NCI-H82 treated with DMSO at 0.1 percent for 48 hours (cell line): Measurements from ENCODE around the gene DROSHA.

Source experiments
- DNase-seq: peaks from one replicate; lab custom pipeline; 2025; ENCODE audit not compliant: unreplicated experiment; lab: John Stamatoyannopoulos, UW

Gene DROSHA

GRCh38 chr5:31523041-31523440 lies 8.9 kb downstream of the DROSHA start:
- no peak for DNase-seq

GRCh38 chr5:31516802-31517201 lies 15.1 kb downstream of the DROSHA start:
- DNase-seq: no peak

- DNase-seq: no peak
Observed at GRCh38 chr5:31511305-31511704, 20.6 kb downstream of the DROSHA start.

- DNase-seq: no peak
Observed at GRCh38 chr5:31504529-31504928, 27.4 kb downstream of the DROSHA start.

GRCh38 chr5:31502506-31502905 lies 29.4 kb downstream of the DROSHA start:
- DNase-seq: no peak

- no peak for DNase-seq
Observed at GRCh38 chr5:31500256-31500655, 31.6 kb downstream of the DROSHA start.

GRCh38 chr5:31496891-31497290 lies 35.0 kb downstream of the DROSHA start:
- no peak for DNase-seq

GRCh38 chr5:31496301-31496700 lies 35.6 kb downstream of the DROSHA start:
- no peak for DNase-seq

GRCh38 chr5:31495336-31495735 lies 36.6 kb downstream of the DROSHA start:
- no peak for DNase-seq

- DNase-seq: no peak
Observed at GRCh38 chr5:31492869-31493268, 39.0 kb downstream of the DROSHA start.

GRCh38 chr5:31487506-31487905 lies 44.4 kb downstream of the DROSHA start:
- no peak for DNase-seq

- no peak for DNase-seq
Observed at GRCh38 chr5:31486441-31486840, 45.5 kb downstream of the DROSHA start.

GRCh38 chr5:31485376-31486207 lies 46.3 kb downstream of the DROSHA start:
- no peak for DNase-seq

- DNase-seq: no peak
Observed at GRCh38 chr5:31481531-31482165, 50.2 kb downstream of the DROSHA start.

- no peak for DNase-seq
Observed at GRCh38 chr5:31479706-31480105, 52.2 kb downstream of the DROSHA start.

- no peak for DNase-seq
Observed at GRCh38 chr5:31478901-31479300, 53.0 kb downstream of the DROSHA start.

- no peak for DNase-seq
Observed at GRCh38 chr5:31477971-31478370, 53.9 kb downstream of the DROSHA start.

GRCh38 chr5:31477516-31477915 lies 54.4 kb downstream of the DROSHA start:
- no peak for DNase-seq

GRCh38 chr5:31476738-31477141 lies 55.2 kb downstream of the DROSHA start:
- DNase-seq: no peak

GRCh38 chr5:31471916-31472315 lies 60.0 kb downstream of the DROSHA start:
- no peak for DNase-seq

- no peak for DNase-seq
Observed at GRCh38 chr5:31471040-31471439, 60.9 kb downstream of the DROSHA start.

GRCh38 chr5:31470608-31471007 lies 61.3 kb downstream of the DROSHA start:
- DNase-seq: no peak

- no peak for DNase-seq
Observed at GRCh38 chr5:31469886-31470285, 62.0 kb downstream of the DROSHA start.
